ENCODE data around the gene STAT6.
A peak's percentile ranks its signal among the peaks of the same experiment; 100 is the strongest.

Gene STAT6

GRCh38 chr12:57095440-57095839 lies 15.7 kb downstream of the STAT6 start:
- H3K23ac ChIP-seq (ENCODE audit: low read length) = no peak overlapping the region
- no peak for DNase-seq
- WGBS (ENCODE audit: extremely low coverage, insufficient coverage, insufficient read length) = no CpG with 5 or more reads among the region's 3 CpGs
- peaks cover 18 to 21% of the 10 kb centered on the region in 2 experiments for H3K4me1 ChIP-seq (ENCODE audit: control insufficient read depth in 1 of 2, insufficient read depth in 2 of 2, low read length in 2 of 2)
- H3K27me3 ChIP-seq (ENCODE audit: insufficient read depth, low read length) = no peaks in the 10 kb centered on the region
- no peak overlapping the region for H3K4me3 ChIP-seq (ENCODE audit: low read depth, low read length)
- no peak overlapping the region for H4K12ac ChIP-seq (ENCODE audit: low read depth, low read length)
- no peak overlapping the region for H2BK5ac ChIP-seq (ENCODE audit: low read depth, low read length, poor library complexity)
- H3K4ac ChIP-seq (ENCODE audit: low read depth, low read length) = no peak overlapping the region
- H3K4me2 ChIP-seq (ENCODE audit: low read length) = no peak overlapping the region
- H2AK5ac ChIP-seq (ENCODE audit: low read length) = no peak overlapping the region
- no peak overlapping the region for H4K91ac ChIP-seq (ENCODE audit: low read depth, low read length)
- H3K14ac ChIP-seq (ENCODE audit: low read length) = no peak overlapping the region
- no peak overlapping the region for H2AFZ ChIP-seq (ENCODE audit: insufficient read depth, low read length, poor library complexity)
- H2BK120ac ChIP-seq (ENCODE audit: insufficient read depth, low read length, poor library complexity) = no peak overlapping the region
- peaks cover 8% of the 10 kb centered on the region for H3K79me1 ChIP-seq (ENCODE audit: low read length)
- peaks cover 7% of the 10 kb centered on the region for H3K79me2 ChIP-seq (ENCODE audit: control insufficient read depth, insufficient read depth, low read length, poor library complexity)
- no peak overlapping the region for H3K9ac ChIP-seq (ENCODE audit: low read length)
- peaks cover 73 to 83% of the 10 kb centered on the region in 2 experiments for H3K36me3 ChIP-seq (ENCODE audit: control insufficient read depth in 1 of 2, insufficient read depth in 2 of 2, low read length in 2 of 2)
- no peak overlapping the region for H2BK12ac ChIP-seq (ENCODE audit: low read length)
- H3K9me3 ChIP-seq (ENCODE audit: insufficient read depth, low read depth, low read length) = peaks cover 2% of the 10 kb centered on the region
- no peak overlapping the region for H3K18ac ChIP-seq (ENCODE audit: low read length)
- no peak overlapping the region for H4K8ac ChIP-seq (ENCODE audit: low read depth, low read length)
- H3K27ac ChIP-seq (ENCODE audit: low read depth, low read length) = no peak overlapping the region

- Histone ChIP-seq H4K91ac (ENCODE audit: low read depth, low read length) (peak overlapping the region; percentile 64), H2BK120ac (ENCODE audit: insufficient read depth, low read length, poor library complexity) (peak overlapping the region; percentile 44), H3K9ac (ENCODE audit: low read length) (no peak overlapping the region), H3K4ac (ENCODE audit: low read depth, low read length) (no peak overlapping the region), H4K12ac (ENCODE audit: low read depth, low read length) (peak overlapping the region; percentile 22), H3K4me3 (ENCODE audit: low read depth, low read length) (no peak overlapping the region), H3K14ac (ENCODE audit: low read length) (peak overlapping the region; percentile 62), H3K23ac (ENCODE audit: low read length) (no peak overlapping the region), H4K8ac (ENCODE audit: low read depth, low read length) (peak overlapping the region; percentile 37), H3K4me2 (ENCODE audit: low read length) (peak overlapping the region; percentile 45), H3K79me2 (ENCODE audit: control insufficient read depth, insufficient read depth, low read length, poor library complexity) (peaks cover 10% of the 10 kb centered on the region), H3K27me3 (ENCODE audit: insufficient read depth, low read length) (no peaks in the 10 kb centered on the region), H2AFZ (ENCODE audit: insufficient read depth, low read length, poor library complexity) (no peak overlapping the region), H2BK12ac (ENCODE audit: low read length) (peak overlapping the region; percentile 17), H3K79me1 (ENCODE audit: low read length) (peaks cover 11% of the 10 kb centered on the region), H3K9me3 (ENCODE audit: insufficient read depth, low read depth, low read length) (peaks cover 2% of the 10 kb centered on the region), H3K36me3 (ENCODE audit: control insufficient read depth in 1 of 2, insufficient read depth in 2 of 2, low read length in 2 of 2) (peaks cover 67 to 75% of the 10 kb centered on the region in 2 experiments), H2AK5ac (ENCODE audit: low read length) (peak overlapping the region; percentile 35), H3K27ac (ENCODE audit: low read depth, low read length) (peak overlapping the region; percentile 60), H3K18ac (ENCODE audit: low read length) (peak overlapping the region; percentile 69), H2BK5ac (ENCODE audit: low read depth, low read length, poor library complexity) (peak overlapping the region; percentile 18), H3K4me1 (ENCODE audit: control insufficient read depth in 1 of 2, insufficient read depth in 2 of 2, low read length in 2 of 2) (peaks cover 18 to 22% of the 10 kb centered on the region in 2 experiments)
- DNase-seq = no peak
- no CpG with 5 or more reads among the region's 15 CpGs for WGBS (ENCODE audit: extremely low coverage, insufficient coverage, insufficient read length)
These were observed 16.7 kb downstream of the STAT6 start for GRCh38 chr12:57094208-57095160.

DNA sequence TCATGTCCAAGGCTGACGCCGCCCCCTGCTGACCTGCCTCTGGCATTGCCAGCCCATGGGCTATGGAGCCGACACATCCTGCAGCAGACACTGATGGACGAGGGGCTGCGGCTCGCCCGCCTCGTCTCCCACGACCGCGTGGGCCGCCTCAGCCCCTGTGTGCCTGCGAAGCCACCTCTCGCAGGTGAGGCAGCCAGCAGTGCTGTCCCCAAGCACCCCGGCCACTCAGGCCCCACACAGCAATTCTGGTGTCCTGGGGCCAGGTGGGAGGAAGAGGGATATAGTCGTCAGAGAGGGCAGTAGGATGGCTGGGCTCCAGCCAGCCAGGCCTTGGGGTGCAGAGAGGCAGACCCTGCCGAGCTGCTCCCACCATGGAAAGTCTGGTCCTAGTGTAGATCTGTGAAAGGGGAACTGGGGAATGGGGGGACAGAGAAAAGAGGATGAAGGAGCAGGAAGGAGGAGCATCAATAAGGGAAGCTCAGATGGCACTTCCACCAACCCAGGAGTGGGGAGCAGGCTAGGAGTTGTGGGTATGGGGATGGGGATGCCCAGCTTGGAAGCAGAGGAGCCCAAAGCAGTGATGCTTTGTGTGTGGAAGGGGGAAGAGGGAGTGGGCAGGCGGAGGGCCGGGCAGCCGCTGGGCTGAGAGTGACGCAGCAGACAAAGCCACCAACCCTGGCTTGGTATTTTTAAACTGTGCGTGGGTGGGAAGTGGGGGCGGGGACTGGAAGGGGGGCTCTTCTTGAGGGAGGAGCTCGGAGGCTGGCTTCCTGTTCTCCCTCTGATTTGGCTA lies 17.6 kb downstream of the STAT6 start:
- WGBS (ENCODE audit: extremely low coverage, insufficient coverage, insufficient read length) = no CpG with 5 or more reads among the region's 24 CpGs
- peaks cover 2% of the 10 kb centered on the region for H3K9me3 ChIP-seq (ENCODE audit: insufficient read depth, low read depth, low read length)
- peaks cover 58 to 67% of the 10 kb centered on the region in 2 experiments for H3K36me3 ChIP-seq (ENCODE audit: control insufficient read depth in 1 of 2, insufficient read depth in 2 of 2, low read length in 2 of 2)
- peak overlapping the region; percentile 48 for H3K18ac ChIP-seq (ENCODE audit: low read length)
- H3K9ac ChIP-seq (ENCODE audit: low read length) = no peak overlapping the region
- H4K8ac ChIP-seq (ENCODE audit: low read depth, low read length) = peak overlapping the region; percentile 34
- H3K27me3 ChIP-seq (ENCODE audit: insufficient read depth, low read length) = no peaks in the 10 kb centered on the region
- H3K4ac ChIP-seq (ENCODE audit: low read depth, low read length) = peak overlapping the region; percentile 42
- peak overlapping the region; percentile 56 for H4K12ac ChIP-seq (ENCODE audit: low read depth, low read length)
- H4K91ac ChIP-seq (ENCODE audit: low read depth, low read length) = peak overlapping the region; percentile 84
- peak in 1 of 2 donors; percentile 49 for DNase-seq
- H2AK5ac ChIP-seq (ENCODE audit: low read length) = peak overlapping the region; percentile 84
- H3K23ac ChIP-seq (ENCODE audit: low read length) = no peak overlapping the region
- peak overlapping the region; percentile 32 for H2BK12ac ChIP-seq (ENCODE audit: low read length)
- H2BK120ac ChIP-seq (ENCODE audit: insufficient read depth, low read length, poor library complexity) = peak overlapping the region; percentile 57
- H3K14ac ChIP-seq (ENCODE audit: low read length) = peak overlapping the region; percentile 43
- H2BK5ac ChIP-seq (ENCODE audit: low read depth, low read length, poor library complexity) = peak overlapping the region; percentile 35
- no peak overlapping the region for H3K4me3 ChIP-seq (ENCODE audit: low read depth, low read length)
- peak overlapping the region; percentile 71 for H3K27ac ChIP-seq (ENCODE audit: low read depth, low read length)
- H2AFZ ChIP-seq (ENCODE audit: insufficient read depth, low read length, poor library complexity) = no peak overlapping the region
- peak overlapping the region; percentile 23 for H3K4me2 ChIP-seq (ENCODE audit: low read length)
- peaks cover 18 to 22% of the 10 kb centered on the region in 2 experiments for H3K4me1 ChIP-seq (ENCODE audit: control insufficient read depth in 1 of 2, insufficient read depth in 2 of 2, low read length in 2 of 2)
- peaks cover 16% of the 10 kb centered on the region for H3K79me1 ChIP-seq (ENCODE audit: low read length)
- peaks cover 14% of the 10 kb centered on the region for H3K79me2 ChIP-seq (ENCODE audit: control insufficient read depth, insufficient read depth, low read length, poor library complexity)

- Histone ChIP-seq H3K23ac (ENCODE audit: low read length) (no peak overlapping the region), H3K27me3 (ENCODE audit: insufficient read depth, low read length) (no peaks in the 10 kb centered on the region), H3K27ac (ENCODE audit: low read depth, low read length) (peak overlapping the region; percentile 71), H3K9ac (ENCODE audit: low read length) (peak overlapping the region; percentile 4), H3K79me2 (ENCODE audit: control insufficient read depth, insufficient read depth, low read length, poor library complexity) (peaks cover 19% of the 10 kb centered on the region), H3K18ac (ENCODE audit: low read length) (no peak overlapping the region), H3K14ac (ENCODE audit: low read length) (no peak overlapping the region), H3K4me3 (ENCODE audit: low read depth, low read length) (no peak overlapping the region), H3K4me1 (ENCODE audit: control insufficient read depth in 1 of 2, insufficient read depth in 2 of 2, low read length in 2 of 2) (peaks cover 18 to 22% of the 10 kb centered on the region in 2 experiments), H3K4me2 (ENCODE audit: low read length) (no peak overlapping the region), H2BK12ac (ENCODE audit: low read length) (no peak overlapping the region), H3K9me3 (ENCODE audit: insufficient read depth, low read depth, low read length) (peaks cover 2% of the 10 kb centered on the region), H3K36me3 (ENCODE audit: control insufficient read depth in 1 of 2, insufficient read depth in 2 of 2, low read length in 2 of 2) (peaks cover 56 to 62% of the 10 kb centered on the region in 2 experiments), H4K91ac (ENCODE audit: low read depth, low read length) (no peak overlapping the region), H2AK5ac (ENCODE audit: low read length) (no peak overlapping the region), H4K12ac (ENCODE audit: low read depth, low read length) (no peak overlapping the region), H3K4ac (ENCODE audit: low read depth, low read length) (no peak overlapping the region), H2BK120ac (ENCODE audit: insufficient read depth, low read length, poor library complexity) (no peak overlapping the region), H2BK5ac (ENCODE audit: low read depth, low read length, poor library complexity) (no peak overlapping the region), H4K8ac (ENCODE audit: low read depth, low read length) (no peak overlapping the region), H2AFZ (ENCODE audit: insufficient read depth, low read length, poor library complexity) (no peak overlapping the region), H3K79me1 (ENCODE audit: low read length) (peaks cover 21% of the 10 kb centered on the region)
- DNase-seq = no peak
- no CpG with 5 or more reads among the region's 4 CpGs for WGBS (ENCODE audit: extremely low coverage, insufficient coverage, insufficient read length)
These were observed 18.2 kb downstream of the STAT6 start for GRCh38 chr12:57092876-57093414.

Data from trophoblast cell (in vitro differentiated cells and primary cell).